Gastrocnemius medialis (tissue), 4 donors: ENCODE results near the gene KLHL18.
"Not testable (repeated sequence)": the region's sequence is repeated elsewhere in the genome, so short reads cannot be mapped to it uniquely, and the experiment has no call there.

Experiments used
- CTCF ChIP-seq, 5 experiments: fragments of 450-650 bp in 3 of 5; fragments of 200-600 bp in 2 of 5; sonication (generic) in 2 of 5; IDR thresholded peaks in 4 of 5; conservative IDR thresholded peaks in 1 of 5; 1 replicate in 4 of 5; 2 replicates in 1 of 5; pipeline ENCODE4 v1.5.1; 2016 to 2019; ENCODE audit warnings: antibody characterized with exemption in 5 of 5, mild to moderate bottlenecking in 3 of 5, moderate library complexity in 3 of 5
- POLR2A ChIP-seq, 2 donors: fragments of 450-650 bp; IDR thresholded peaks; one replicate each; pipeline ENCODE4 v1.6.1; 2017; ENCODE audit warnings: antibody characterized with exemption in 2 of 2, mild to moderate bottlenecking in 2 of 2, moderate library complexity in 2 of 2

- TF ChIP-seq CTCF (IDR thresholded peaks at IDR 0.05 in 4 of 5, conservative IDR thresholded peaks at IDR 0.05 in 1 of 5); POLR2A (IDR thresholded peaks at IDR 0.05): not testable (repeated sequence)
These were observed 26.4 kb upstream of the KLHL18 start for GRCh38 chr3:47256331-47256730.
